HepG2 (cell line): ENCODE results near the gene TADA2B. TPM values are rescaled to one million over a fixed set of nuclear protein-coding genes. Genes with fewer than 3 reads are reported as not detected.

Experiments
- ATAC-seq: fragments of 200-7000 bp; cut with Tn5 transposase; 3 replicates; pipeline ENCODE4 v1.9.1; 2020; ENCODE audit warnings: mild to moderate bottlenecking, moderate library complexity
- BruUV-seq: library from RNA; stranded (reverse); fragments of 400-500 nt; replicated peaks from 2 replicates; lab custom pipeline; 2021; lab: Mats Ljungman, UMichigan
- CTCF ChIA-PET: fragments of 300-600 bp; formaldehyde crosslinking; extraction: SDS; loops from one replicate; lab custom pipeline; 2021; ENCODE audit warnings: low total read pairs, inconsistent platforms, low intra/inter-chr PET ratio; lab: Yijun Ruan, JAX
- POLR2A ChIA-PET: fragments of 350-600 bp; sonication (Branson Sonifier 250); formaldehyde crosslinking; loops from one replicate; lab custom pipeline; 2020; ENCODE audit warnings: antibody characterized with exemption, inconsistent platforms; lab: Yijun Ruan, JAX
- DNase-seq: peaks from one replicate; pipeline ENCODE4 v3.0.0-alpha.2; 2015; ENCODE audit warnings: low spot score
- FAIRE-seq: peaks from 3 replicates; lab custom pipeline; 2011; peaks lifted over from hg19 to GRCh38; lab: Jason Lieb, UNC
- H2AFZ ChIP-seq: one replicate; pipeline ENCODE4 v1.6.1; 2011; ENCODE audit warnings: low read length, inconsistent platforms
- H3K27ac ChIP-seq: fragments of 300-600 bp; 3 replicates; pipeline ENCODE4 v1.8.0; 2011; ENCODE audit warnings: mixed run types, mild to moderate bottlenecking, mixed read lengths, low read length, inconsistent platforms; ENCODE audit not compliant: insufficient read depth; ENCODE audit errors: extremely low read length
- H3K27me3 ChIP-seq, 2 experiments: fragments of 200-600 bp in 1 of 2; 2 replicates in 1 of 2; 3 replicates in 1 of 2; pipeline versions ENCODE4 v1.6.0 to v1.8.0; 2011; ENCODE audit warnings: low read length in 2 of 2, mild to moderate bottlenecking in 2 of 2, moderate library complexity in 2 of 2, inconsistent platforms in 1 of 2; ENCODE audit not compliant: insufficient read depth in 2 of 2, control insufficient read depth in 1 of 2
- H3K36me3 ChIP-seq, 2 experiments: fragments of 200-600 bp in 1 of 2; replicated peaks in 1 of 2; 2 replicates in 1 of 2; 3 replicates in 1 of 2; pipeline versions ENCODE4 v1.5.1 to v1.8.0; 2011; ENCODE audit warnings: low read length in 2 of 2, inconsistent platforms in 1 of 2; ENCODE audit not compliant: insufficient read depth in 2 of 2, control insufficient read depth in 1 of 2
- H3K4me1 ChIP-seq: 2 replicates; pipeline ENCODE4 v1.5.1; 2012; ENCODE audit warnings: low read length, inconsistent platforms; ENCODE audit not compliant: insufficient read depth
- H3K4me2 ChIP-seq: 2 replicates; pipeline ENCODE4 v1.6.0; 2011; ENCODE audit warnings: low read depth, low read length, inconsistent platforms
- H3K4me3 ChIP-seq, 3 experiments: fragments of 200-600 bp in 1 of 3; sonication (generic), shearing (Covaris generic) in 1 of 3; replicated peaks in 1 of 3; 2 replicates each; pipeline ENCODE4 v1.5.1; 2011 to 2016; ENCODE audit warnings: low read length in 3 of 3, inconsistent platforms in 2 of 3, low read depth in 2 of 3, mild to moderate bottlenecking in 2 of 3, control low read depth in 1 of 3, mixed read lengths in 1 of 3; ENCODE audit not compliant: insufficient read depth in 1 of 3
- H3K79me2 ChIP-seq: one replicate; pipeline ENCODE4 v1.6.1; 2011; ENCODE audit warnings: low read length, inconsistent platforms; ENCODE audit not compliant: insufficient read depth
- H3K9ac ChIP-seq: 2 replicates; pipeline ENCODE4 v1.6.0; 2011; ENCODE audit warnings: mild to moderate bottlenecking, low read depth, low read length, inconsistent platforms; ENCODE audit not compliant: insufficient read depth
- H3K9me3 ChIP-seq: 2 replicates; pipeline ENCODE4 v1.5.1; 2012; ENCODE audit warnings: mild to moderate bottlenecking, low read length
- H4K20me1 ChIP-seq: 2 replicates; pipeline ENCODE4 v1.6.0; 2011; ENCODE audit warnings: inconsistent platforms, mild to moderate bottlenecking, low read length, moderate library complexity; ENCODE audit not compliant: insufficient read depth
- BHLHE40 ChIP-seq: IDR thresholded peaks from 2 replicates; pipeline ENCODE4 v1.6.1; 2011; ENCODE audit warnings: low read length, improper control_type of control experiment
- ZBTB38 ChIP-seq: sonication (generic); formaldehyde crosslinking; IDR thresholded peaks from 2 replicates; pipeline ENCODE4 v1.5.1; 2020; ENCODE audit warnings: mild to moderate bottlenecking, missing genetic modification reagents
- ZFP41 ChIP-seq: sonication (generic); formaldehyde crosslinking; IDR thresholded peaks from 2 replicates; pipeline ENCODE4 v1.4.0; 2020; ENCODE audit warnings: mild to moderate bottlenecking, missing genetic modification reagents, borderline replicate concordance
- ZMYM2 ChIP-seq: sonication (generic); formaldehyde crosslinking; IDR thresholded peaks from 2 replicates; pipeline ENCODE4 v1.8.0; 2022; ENCODE audit warnings: mild to moderate bottlenecking, missing genetic modification reagents
- ZNF343 ChIP-seq: sonication (generic); formaldehyde crosslinking; IDR thresholded peaks from 2 replicates; pipeline ENCODE4 v1.4.0; 2020; ENCODE audit warnings: mild to moderate bottlenecking, missing genetic modification reagents
- ZNF780A ChIP-seq: sonication (generic); formaldehyde crosslinking; IDR thresholded peaks from 2 replicates; pipeline ENCODE4 v1.8.0; 2022; ENCODE audit warnings: mild to moderate bottlenecking, missing genetic modification reagents, moderate library complexity
- ZSCAN25 ChIP-seq: sonication (generic); formaldehyde crosslinking; IDR thresholded peaks from 2 replicates; pipeline ENCODE4 v1.8.0; 2022; ENCODE audit warnings: mild to moderate bottlenecking, missing genetic modification reagents
- WGBS: methylation state at CpG from one replicate; pipeline ENCODE4 v1.1.6; 2017; ENCODE audit warnings: low lambda C conversion rate; 5-methylcytosine and 5-hydroxymethylcytosine counted together
- in situ Hi-C: cut with HindIII; loops from 2 replicates; pipeline ENCODE4 v1.10.0; 2017; ENCODE audit warnings: low pct_unique_long_range_greater_than_20kb; ENCODE audit not compliant: extremely low pct_ligation_motif_present
- intact Hi-C: fragments of 100-400 bp; cut with micrococcal nuclease; formaldehyde crosslinking; loops from one replicate; pipeline ENCODE4 v1.10.0; 2022; ENCODE audit not compliant: unreplicated experiment
- polyA plus RNA-seq, 8 experiments: library from polyadenylated mRNA; depleted of rRNA in 3 of 8; stranded (reverse) in 7 of 8; unstranded in 1 of 8; fragments of >200 nt; fragmentation: Illumina TruSeq in 4 of 8; extraction: Trizol in 4 of 8; gene quantifications; 2 replicates each; pipeline versions ENCODE4 v1.2.1 to v1.2.3, GENCODE V29; 2011 to 2016; ENCODE audit warnings: low read depth in 4 of 8, missing spikeins in 1 of 8, mixed read lengths in 1 of 8; ENCODE audit not compliant: insufficient read depth in 1 of 8
- total RNA-seq, 5 experiments: library from RNA; depleted of rRNA; stranded (reverse); fragments of >200 nt; fragmentation: Illumina TruSeq; extraction: Trizol; gene quantifications; 2 replicates each; pipeline ENCODE4 v1.2.3, GENCODE V29; 2016; ENCODE audit warnings: low read depth in 1 of 5
- TF ChIP-seq, protein P1 (sequence below): sonication (generic); formaldehyde crosslinking; IDR thresholded peaks from 2 replicates; pipeline ENCODE4 v1.5.1; 2020; ENCODE audit warnings: mild to moderate bottlenecking, missing genetic modification reagents

The TADA2B gene
- total and polyA plus RNA-seq, 2 of the 13 experiments (the other 11 are each of a cell fraction or from before 2014, with no cell fraction given), result 4.6 to 8.9 TPM

DNA sequence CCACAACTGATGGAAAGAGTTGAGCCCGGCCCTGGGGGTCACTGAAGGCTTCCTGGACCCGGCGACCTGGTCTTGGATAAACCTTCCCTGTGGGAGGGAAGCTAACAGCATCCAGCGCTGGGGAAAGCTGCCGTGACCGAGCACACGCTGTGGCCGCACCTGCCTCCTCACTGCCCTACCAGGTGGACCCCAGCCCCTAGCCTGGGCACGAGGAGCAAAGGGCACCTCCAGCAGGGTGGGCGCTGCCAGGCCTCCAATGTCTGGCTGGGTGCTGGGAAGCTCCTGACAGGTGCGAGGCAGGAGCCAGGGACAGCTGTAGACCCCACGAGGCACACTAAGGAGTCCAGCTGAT is 7.9 kb downstream of the TADA2B start:
- Histone ChIP-seq H3K36me3 (peaks cover 14 to 30% of the 10 kb centered on the region in 2 experiments; a peak in 4 of 5 replicates), H3K9me3 (no peaks in the 10 kb centered on the region), H3K27me3 (no peaks in the 10 kb centered on the region), H3K79me2 (peaks cover 26% of the 10 kb centered on the region), H3K4me2 (no peak overlapping the region), H4K20me1 (0 out of 2 replicates have a peak, but pooled peaks cover 13% of the 10 kb centered on the region), H3K9ac (no peak overlapping the region), H3K4me1 (peaks cover 9% of the 10 kb centered on the region; the same call in 1 of the 2 replicates), H3K27ac (no peak overlapping the region), H2AFZ (no peak overlapping the region), H3K4me3 (no peak overlapping the region)
- TF ChIP-seq ZNF343 (CRISPR knock-in tag) (no peak), ZSCAN25 (CRISPR knock-in tag) (no peak), ZBTB38 (CRISPR knock-in tag) (no peak), ZNF780A (CRISPR knock-in tag) (no peak), BHLHE40 (no peak), ZFP41 (no peak), ZMYM2 (CRISPR knock-in tag) (no peak)
- TF ChIP-seq, protein P1, sequence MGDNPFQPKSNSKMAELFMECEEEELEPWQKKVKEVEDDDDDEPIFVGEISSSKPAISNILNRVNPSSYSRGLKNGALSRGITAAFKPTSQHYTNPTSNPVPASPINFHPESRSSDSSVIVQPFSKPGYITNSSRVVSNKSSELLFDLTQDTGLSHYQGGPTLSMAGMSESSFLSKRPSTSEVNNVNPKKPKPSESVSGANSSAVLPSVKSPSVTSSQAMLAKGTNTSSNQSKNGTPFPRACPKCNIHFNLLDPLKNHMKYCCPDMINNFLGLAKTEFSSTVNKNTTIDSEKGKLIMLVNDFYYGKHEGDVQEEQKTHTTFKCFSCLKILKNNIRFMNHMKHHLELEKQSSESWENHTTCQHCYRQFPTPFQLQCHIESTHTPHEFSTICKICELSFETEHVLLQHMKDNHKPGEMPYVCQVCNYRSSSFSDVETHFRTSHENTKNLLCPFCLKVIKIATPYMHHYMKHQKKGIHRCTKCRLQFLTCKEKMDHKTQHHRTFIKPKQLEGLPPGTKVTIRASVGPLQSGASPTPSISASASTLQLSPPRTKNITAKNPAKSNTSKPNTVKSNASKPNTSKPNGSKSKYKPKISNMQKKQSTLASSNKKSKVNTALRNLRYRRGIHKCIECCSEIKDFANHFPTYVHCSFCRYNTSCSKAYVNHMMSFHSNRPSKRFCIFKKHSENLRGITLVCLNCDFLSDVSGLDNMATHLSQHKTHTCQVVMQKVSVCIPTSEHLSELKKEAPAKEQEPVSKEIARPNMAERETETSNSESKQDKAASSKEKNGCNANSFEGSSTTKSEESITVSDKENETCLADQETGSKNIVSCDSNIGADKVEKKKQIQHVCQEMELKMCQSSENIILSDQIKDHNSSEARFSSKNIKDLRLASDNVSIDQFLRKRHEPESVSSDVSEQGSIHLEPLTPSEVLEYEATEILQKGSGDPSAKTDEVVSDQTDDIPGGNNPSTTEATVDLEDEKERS (CRISPR knock-in tag), result no peak
- ChIA-PET POLR2A (interaction anchor here (1.3 to 1.8 kb wide), 3 partner anchors 9 to 17 kb away, joined by 3 to 9 read pairs (median 4); partner anchors contain the start of gene GRPEL1), CTCF (no interaction called here)
- no peak for DNase-seq
- intact Hi-C loops (no loop called here), in situ Hi-C loops (no loop called here)
- FAIRE-seq, result no peak
- WGBS, result 96% methylated on average over 7 of the region's 12 CpGs
- no peak for ATAC-seq
- BruUV-seq, result no TSS peak
